Jurkat, Clone E6-1 (cell line): ENCODE data around the gene TSC22D3. TPM values are rescaled to one million over a fixed set of nuclear protein-coding genes. Genes with fewer than 3 reads are reported as not detected.
"Not testable (repeated sequence)": the region's sequence is repeated elsewhere in the genome, so short reads cannot be mapped to it uniquely, and the experiment has no call there.

ENCODE experiments used
- DNase-seq: peaks from one replicate; pipeline ENCODE4 v3.0.0-alpha.2; 2011; ENCODE audit warnings: low read depth, low spot score
- H3K4me3 ChIP-seq: 2 replicates; pipeline ENCODE4 v1.5.1; 2011; ENCODE audit warnings: mild to moderate bottlenecking, low read length, control low read depth, moderate library complexity
- polyA plus RNA-seq: library from polyadenylated mRNA; unstranded; fragments of >200 nt; gene quantifications from one replicate; pipeline ENCODE4 v1.2.1, GENCODE V29; 2012; ENCODE audit warnings: missing spikeins; ENCODE audit not compliant: insufficient read length, insufficient read depth

The TSC22D3 gene
- 0.64 TPM for polyA plus RNA-seq

DNA sequence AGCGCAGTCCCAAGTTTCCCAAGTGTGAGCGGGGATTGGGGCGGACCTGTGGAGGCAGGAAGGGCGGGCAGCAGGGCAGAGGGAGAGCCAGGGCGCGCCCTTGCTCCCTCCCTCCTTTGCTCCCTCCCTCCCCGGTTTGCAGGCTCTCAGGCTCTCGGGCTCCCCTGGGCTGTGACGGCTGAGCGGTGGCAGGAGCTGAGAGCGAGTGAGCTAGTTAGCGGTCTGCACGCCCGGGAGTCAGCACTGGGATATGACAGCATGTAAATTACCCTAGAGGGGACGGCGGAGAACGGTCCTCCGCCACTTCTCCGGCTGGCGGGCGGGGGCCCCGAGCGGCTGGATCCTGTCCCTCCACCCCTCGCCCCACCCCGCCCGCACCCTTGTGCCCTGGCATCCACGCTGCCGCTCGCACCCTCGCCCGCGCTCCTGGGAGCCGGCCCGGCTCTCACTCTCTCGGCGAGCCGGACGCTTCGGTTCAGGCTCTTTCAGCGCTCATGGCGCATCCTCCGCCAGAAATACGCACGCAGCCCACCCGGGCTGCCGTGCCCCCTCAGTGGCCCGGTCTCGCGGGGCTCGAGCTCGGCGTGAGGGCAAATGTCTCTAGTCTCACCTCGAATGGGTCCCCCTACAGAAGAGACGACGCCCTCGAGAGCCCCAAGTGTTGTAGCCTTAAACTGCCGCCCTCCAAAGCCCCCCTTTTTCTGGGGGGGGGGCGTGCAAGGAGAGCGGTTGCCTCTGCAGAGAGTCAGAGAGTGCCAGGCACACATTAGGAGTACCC, at the start of gene TSC22D3:
TSC22D3 (minus strand) TSS at position 54 of the 778 bp plus-strand sequence. CDS start 368 bp downstream, outside the sequence.
- DNase-seq, result no peak
- H3K4me3 ChIP-seq, result 0 out of 2 replicates have a peak within 1 kb of the TSS, but pooled peaks have one; percentile 3

DNA sequence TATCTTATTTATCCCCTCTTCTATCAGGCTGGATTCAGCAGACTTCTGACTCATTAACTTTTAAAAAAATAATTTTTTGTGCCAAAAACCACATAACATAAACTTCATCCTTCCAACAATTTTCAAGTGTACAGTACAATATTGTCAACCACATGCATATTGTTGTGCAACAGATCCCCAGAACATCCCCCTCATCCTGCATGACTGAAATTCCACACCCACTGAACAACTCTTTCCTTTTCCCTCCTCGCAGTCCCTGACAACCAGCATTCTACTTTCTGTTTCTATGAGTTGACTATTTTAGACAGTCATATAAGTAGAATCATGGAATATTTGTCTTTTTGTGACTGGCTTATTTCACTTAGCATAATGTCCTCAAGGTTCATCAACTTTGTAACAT, 47.9 kb upstream of the TSC22D3 start:
- no peak overlapping the region for H3K4me3 ChIP-seq
- DNase-seq, result no peak

DNA sequence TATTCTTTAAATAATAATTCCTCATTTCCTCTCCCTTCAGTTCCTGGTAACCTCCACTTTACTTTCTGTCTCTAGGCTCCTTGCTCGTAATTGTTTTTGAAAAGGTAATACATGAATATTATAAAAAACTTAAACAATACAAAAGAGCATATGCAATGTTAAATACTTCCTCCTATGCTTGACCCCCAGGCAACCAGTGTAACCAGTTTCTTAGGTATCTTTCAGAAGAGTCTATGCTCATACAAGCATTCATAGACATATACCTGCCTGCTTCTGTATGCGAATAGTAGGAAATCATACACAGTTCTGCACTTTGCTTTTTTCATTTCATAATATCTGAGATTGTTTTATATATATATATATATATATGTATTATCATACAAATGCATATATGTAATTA, 47.5 kb upstream of the TSC22D3 start:
- H3K4me3 ChIP-seq, result no peak overlapping the region
- no peak for DNase-seq

DNA sequence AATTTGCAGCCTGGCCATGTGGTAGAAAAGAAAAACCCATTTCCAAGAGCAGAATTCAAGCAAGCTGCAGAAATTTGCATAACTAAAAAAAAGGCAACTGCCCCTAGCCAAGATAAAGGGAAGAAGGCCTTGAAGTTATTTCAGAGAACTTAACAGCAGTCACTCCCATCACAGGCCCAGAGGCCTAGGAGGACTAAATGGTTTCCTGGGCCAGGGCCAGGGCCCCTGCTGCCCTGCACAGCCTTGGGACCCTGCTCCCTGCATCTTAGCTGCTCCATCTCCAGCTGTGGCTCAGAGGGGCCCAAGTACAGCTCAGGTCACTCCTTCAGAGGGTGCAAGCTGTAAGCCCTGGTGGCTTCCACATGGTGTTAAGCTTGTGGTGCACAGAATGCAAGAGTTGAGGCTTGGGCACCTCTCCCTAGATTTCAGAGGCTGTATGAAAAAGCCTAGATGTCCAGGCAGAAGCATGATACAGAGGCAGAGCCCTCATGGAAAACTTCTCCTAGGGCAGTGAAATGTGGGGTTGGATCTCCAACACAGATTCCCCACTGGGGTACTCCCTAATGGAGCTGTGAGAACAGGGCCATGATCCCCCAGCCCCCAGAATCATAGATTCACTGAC, 43.4 kb upstream of the TSC22D3 start:
- no peak overlapping the region for H3K4me3 ChIP-seq

DNA sequence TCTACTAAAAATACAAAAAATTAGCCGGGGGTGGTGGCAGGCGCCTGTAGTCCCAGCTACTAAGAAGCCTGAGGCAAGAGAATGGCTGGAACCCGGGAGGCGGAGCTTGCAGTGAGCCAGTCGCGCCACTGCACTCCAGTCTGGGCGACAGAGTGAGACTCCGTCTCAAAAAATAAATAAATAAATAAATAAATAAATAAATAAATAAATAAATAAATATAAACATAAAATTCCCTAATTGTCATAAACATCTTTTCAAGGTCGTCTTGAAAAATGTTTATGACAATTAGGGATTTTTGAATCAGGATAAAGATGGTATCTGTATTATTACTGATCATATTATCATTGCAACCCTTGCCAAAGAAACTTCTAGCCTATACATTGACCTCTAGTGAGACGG, 34.5 kb upstream of the TSC22D3 start:
- not testable (repeated sequence) for H3K4me3 ChIP-seq, DNase-seq

More for the DNA sequence above, 43.4 kb upstream of the TSC22D3 start:
- no peak for DNase-seq

DNA sequence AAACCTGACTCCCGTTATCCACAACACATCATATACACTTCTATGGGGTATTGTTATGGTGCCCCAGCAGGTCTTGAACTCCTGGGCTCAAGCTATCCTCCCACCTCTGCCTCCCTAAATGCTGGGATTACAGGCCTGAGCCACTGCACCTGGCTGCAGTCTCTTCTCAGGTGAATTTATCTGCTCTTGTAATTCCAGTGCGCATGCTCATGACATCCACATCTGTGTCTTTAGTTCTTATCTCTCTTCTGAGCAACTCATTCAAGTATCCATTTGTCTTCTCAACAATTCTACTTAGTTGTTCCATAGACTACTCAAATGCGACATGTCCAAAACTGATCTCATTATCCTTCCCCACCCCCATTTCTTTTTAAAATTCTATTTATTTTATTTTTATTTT, 29.6 kb upstream of the TSC22D3 start:
- H3K4me3 ChIP-seq, result no peak overlapping the region
- no peak for DNase-seq

DNA sequence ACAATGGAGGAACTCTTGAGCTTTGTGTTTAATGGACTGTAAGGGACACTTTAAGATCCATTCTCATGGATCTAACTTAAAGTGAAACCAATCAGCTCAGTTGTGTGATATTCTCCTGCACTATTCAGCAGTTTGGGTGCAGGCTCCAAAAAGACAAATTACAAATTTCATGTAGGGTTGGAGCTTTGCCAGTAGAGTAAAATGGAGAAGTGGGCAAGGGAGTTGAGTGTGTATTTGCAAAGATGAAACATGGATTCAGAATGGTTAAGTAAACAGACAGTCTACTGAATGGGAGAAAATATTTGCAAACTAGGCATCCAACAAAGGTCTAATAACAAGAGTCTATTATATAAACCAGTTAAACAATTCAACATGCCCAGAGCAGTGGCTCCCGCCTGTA, 28.8 kb upstream of the TSC22D3 start:
- H3K4me3 ChIP-seq, result no peak overlapping the region
- no peak for DNase-seq

DNA sequence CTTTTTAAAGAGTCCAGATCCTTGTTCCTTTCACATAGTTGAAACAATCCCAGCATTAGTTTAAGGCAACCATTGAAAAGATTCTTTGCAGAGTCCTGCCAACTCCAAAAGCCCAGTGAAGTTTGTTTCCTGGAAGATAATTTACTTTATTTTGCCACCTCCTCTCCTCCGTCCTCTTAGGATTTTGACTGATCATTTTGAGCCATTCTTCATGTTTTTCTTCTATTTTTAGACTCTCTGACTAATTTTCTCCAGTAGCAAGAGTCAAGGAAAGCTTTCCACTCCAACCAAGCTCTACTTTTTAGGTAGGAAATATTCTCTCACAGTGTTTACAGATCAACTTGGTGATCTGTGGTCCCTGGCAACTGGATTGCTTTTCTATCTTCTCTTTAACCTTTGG, 12.2 kb upstream of the TSC22D3 start:
- no peak overlapping the region for H3K4me3 ChIP-seq
- no peak for DNase-seq

DNA sequence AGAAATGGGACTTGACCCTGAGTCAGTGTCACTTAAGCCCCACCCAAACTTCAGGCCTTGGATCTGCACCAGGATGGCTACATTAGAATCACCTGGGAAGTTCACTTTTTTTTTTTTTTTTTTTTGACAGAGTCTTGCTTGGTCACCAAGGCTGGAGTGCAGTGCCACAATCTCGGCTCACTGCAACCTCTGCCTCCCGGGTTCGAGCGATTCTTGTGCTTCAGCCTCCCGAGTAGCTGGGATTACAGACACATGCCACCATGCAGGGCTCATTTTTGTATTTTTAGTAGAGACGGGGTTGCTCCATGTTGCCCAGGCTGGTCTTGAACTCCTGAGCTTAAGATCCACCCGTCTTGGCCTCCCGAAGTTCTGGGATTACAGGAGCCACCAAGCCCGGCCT, 4.9 kb upstream of the TSC22D3 start:
- H3K4me3 ChIP-seq, result no peak overlapping the region
- no peak for DNase-seq

DNA sequence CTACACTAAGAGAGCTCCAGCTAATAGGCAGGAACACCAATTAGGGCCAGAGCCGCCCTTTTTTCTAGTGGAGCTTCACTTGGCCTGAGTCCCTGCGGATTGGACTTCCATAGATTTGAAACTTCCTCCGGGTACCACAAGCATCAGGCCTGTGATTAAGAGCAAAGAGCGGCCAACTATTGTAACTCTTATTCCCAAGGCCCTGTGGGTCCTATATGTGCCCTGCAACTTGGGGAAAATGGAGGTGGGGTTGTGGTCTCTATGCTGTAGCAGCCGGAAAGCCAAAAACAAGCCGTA, 1.9 kb upstream of the TSC22D3 start, which contains the start of gene NCBP2L:
NCBP2L (plus strand) TSS at position 198 of the 297 bp plus-strand sequence. CDS start 16,488 bp downstream, outside the sequence.
- DNase-seq, result no peak
- no peak within 1 kb of the TSS; the same call in 1 of the 2 replicates for H3K4me3 ChIP-seq

DNA sequence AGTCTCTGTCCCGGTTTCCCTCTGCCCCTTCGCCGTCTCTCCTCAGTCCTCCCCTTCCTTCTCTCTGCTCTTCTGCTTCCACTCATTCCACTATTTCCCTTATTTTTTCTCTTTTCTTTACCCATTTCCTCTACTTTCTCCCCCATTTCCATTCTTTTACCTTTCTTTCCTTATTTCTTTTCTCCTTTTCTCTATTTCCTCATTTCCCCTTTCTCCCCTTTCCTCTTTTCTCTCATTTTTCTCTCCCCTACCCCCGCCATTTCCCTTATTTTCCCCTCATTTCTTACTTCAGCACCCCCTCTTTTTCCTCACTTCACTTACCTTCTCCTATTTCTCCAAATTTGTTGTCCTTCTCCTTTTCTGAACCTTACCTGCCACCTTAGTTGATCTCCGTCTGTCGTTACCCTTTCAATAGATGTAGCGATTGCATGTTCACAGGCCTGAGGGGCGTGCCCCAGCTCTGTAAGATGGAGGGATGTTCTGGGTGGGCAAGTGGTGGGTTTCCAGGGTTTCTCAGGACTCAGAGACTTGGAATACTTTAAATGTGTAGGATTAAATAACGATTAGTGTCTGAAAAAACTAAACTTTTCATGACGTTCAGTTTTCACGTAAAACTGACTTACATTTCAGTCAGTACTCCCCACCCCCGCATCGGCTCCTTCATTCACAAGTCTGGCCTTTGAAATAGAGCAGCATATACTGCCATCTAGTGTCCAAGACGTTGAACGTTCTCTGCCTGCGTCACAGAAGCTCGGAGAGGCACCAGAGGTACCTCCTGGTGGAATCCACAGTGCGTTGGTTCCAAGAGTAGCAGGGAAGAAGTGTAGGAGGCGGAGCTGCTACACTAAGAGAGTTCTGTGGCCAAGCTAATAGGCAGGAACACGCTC, 1.3 kb upstream of the TSC22D3 start:
- no peak overlapping the region; the same call in 1 of the 2 replicates for H3K4me3 ChIP-seq

DNA sequence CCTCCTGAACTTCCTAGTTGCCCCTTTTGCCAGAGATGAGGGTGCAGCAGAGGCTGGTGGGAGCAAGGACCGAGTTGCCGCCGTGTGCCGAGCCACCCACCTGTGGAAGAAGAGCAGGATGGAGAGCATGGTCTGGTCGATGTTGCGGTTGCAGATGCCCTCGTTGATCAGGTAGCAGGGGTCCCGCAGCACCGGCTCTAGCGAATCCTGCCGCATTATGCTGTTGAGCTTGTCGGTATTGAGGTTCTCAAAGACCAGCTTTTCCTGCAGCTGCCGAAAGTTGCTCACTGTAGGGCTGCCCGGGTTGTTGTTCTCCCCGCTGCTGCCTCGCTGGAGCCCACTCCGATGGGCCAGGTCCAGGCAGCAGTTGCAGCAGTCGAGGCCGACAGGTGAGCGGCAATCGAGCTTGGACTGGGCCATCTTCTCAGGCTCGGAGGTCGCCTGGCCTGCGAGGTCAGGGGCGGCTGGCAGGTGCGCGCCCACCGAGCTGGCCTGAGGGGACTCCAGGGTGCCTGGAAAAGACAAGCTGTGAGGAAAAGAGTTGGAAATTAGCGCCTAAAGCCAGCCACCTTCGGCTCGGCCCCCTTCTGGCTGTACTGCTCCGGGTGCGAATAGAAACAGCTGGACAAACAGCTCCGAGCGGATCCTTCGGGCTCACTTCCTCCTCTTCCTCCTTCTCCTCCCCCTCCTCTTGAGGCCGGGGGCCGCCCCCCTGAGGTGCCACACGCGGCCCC, 420 bp downstream of the TSC22D3 start:
- no peak for DNase-seq
- no peak overlapping the region for H3K4me3 ChIP-seq

More for the DNA sequence above, 1.3 kb upstream of the TSC22D3 start:
- DNase-seq, result peak; percentile 72

DNA sequence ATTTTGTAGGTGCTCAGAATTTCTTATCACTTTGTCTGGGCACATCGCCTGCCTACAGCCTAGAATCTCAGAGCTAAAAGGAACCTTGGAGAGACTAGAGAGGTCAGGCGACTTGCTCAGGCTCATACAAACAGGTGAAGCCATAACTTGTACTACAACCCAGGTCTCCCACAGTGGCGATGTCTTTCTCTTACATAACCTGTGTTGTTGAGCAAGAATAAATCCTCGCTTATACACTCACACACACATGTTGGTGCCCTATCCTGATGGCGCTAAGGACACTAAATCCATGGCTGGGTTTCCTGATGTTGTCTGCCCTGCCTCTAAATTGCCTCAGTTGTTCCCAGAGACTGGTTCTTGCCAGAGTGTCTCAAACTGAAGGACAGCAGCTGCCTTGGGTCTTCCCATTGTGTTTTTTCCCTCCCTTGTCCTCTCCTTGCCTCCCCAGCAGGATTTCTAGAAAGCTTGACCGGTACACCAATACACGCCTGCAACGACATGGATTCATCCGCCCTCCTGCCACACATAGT, 1.6 kb downstream of the TSC22D3 start:
- no peak overlapping the region for H3K4me3 ChIP-seq
- no peak for DNase-seq

DNA sequence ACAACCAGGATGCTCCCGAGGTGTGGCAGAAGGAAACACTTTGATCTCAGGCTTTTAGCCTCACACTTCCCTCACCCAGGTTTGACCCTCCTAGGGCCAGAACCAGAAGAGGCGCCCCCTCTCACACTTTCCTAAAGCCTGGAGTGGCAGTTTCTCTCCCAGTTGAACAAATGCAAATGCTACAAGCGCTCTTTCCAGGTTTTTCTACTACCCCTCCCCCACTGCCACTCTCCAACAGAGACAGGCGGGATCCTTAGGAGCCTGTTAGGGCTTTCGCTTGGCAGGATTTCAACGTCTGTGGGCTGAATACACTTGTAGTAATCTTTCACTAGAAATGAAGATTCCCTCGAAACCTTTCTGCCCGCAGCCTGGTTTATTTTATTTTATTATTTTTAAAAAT, 2.4 kb downstream of the TSC22D3 start:
- DNase-seq, result no peak
- H3K4me3 ChIP-seq, result no peak overlapping the region

DNA sequence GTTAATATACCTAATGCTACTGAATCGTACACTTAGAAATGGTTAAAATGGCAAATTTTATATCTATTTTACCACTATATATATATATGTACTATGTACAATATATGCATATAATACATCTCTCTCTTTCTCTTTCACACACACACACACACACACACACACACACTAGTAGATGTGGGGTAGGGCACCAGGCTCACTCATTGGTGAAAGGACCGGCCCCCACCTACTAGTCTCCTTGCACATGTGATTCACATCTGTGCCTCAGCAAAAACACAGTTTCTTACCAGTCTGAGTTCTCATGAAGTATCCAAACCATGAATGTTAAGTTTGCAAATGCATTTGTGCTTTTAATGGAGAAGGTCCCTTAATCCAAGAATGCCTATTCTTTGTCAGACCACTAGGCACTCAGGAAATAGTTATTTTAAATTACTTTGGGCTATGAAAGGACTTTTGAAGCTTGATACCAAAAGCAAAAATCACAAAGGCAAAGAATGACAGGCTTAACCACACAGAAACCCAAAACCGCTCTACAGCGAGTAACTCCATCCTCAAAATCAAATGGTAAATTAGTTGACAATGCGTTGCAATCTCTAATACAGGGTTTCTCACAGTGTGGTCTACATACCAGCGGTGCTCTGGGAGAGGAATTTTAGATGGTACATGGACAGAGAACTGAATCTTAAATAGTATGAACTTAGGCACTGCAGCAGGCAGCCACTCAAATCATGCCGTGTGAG, 5.8 kb downstream of the TSC22D3 start:
- DNase-seq, result no peak
- H3K4me3 ChIP-seq, result no peak overlapping the region

DNA sequence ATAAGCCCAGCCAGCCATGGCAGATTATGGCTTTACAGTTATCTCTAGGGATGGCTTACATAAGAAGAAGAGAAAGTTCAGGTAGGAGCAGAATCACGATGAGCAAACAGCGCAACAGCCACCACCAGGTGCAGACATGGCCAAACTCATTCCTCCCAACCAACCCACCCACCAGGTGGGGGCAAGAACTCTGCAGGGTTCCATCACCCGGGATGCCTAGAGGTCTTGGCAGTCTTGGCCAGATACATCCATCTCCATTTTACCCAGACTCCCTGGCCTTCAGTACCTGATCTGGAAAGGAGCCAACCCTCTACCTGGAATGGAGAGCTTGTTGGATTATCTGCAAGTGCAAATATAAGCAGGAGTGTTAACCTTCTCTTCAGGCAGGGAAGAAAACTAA, 7.5 kb downstream of the TSC22D3 start:
- DNase-seq, result no peak
- H3K4me3 ChIP-seq, result no peak overlapping the region

DNA sequence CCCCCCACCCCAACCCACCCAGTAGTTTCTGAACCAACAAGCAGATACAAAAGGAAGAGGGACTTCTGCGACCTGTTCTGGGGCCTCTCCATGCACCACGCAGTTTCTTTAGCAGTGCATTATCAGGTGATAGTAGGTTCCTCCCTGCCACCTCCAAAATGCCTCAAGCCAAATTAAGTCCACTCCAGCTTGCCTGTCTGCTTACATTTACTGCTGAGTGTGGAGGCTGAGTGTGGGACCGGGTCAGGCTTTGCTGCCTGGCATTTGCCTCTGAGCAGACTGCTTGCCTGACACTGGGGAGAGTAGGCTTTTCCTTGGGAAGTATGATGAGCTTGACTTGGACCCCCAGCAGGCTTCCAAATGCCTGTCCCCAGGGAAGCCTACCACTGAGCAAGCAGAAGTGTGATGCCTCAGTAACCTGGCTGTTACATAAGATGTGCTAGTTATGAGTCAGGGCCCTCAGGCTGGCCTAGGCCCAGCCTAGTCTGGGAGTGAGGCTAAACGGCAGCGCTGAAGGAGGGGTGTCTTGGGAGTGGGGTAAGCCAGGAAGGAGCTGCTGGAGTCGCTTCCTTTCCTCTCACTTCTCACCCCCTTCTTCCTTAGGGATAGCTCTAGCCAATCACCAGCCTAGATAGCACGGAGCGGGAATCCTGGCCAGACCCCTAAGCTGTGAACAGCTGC, 9.0 kb downstream of the TSC22D3 start:
- DNase-seq, result no peak
- H3K4me3 ChIP-seq, result no peak overlapping the region
